Pancreas (tissue), 10 donors: ENCODE data around the gene SBK1. TPM values are rescaled to one million over a fixed set of nuclear protein-coding genes. Genes with fewer than 3 reads are reported as not detected.
"Not testable (repeated sequence)": the region's sequence is repeated elsewhere in the genome, so short reads cannot be mapped to it uniquely, and the experiment has no call there.

Source experiments
- ATAC-seq, 4 donors: fragments of 200-7000 bp; cut with Tn5 transposase; one replicate each; pipeline versions ENCODE4 v1.8.0 to v1.9.1; 2020; ENCODE audit warnings: mild to moderate bottlenecking in 4 of 4, moderate library complexity in 4 of 4
- DNase-seq, 6 donors: peaks; one replicate each; pipeline ENCODE4 v3.0.0-alpha.2; 2020
- FAIRE-seq: peaks from 2 replicates; lab custom pipeline; 2012; peaks lifted over from hg19 to GRCh38; lab: Jason Lieb, UNC
- H3K27ac ChIP-seq, 4 donors: fragments of 200-600 bp; sonication (generic); 1 replicate in 3 of 4; 2 replicates in 1 of 4; pipeline versions ENCODE4 v1.5.0 to v1.8.0; 2020
- H3K27me3 ChIP-seq, 4 donors: fragments of 200-600 bp; one replicate each; pipeline ENCODE4 v1.8.0; 2021
- H3K36me3 ChIP-seq, 3 donors: fragments of 200-600 bp; sonication (generic) in 1 of 3; one replicate each; pipeline versions ENCODE4 v1.5.0 to v1.8.0; 2020 to 2021
- H3K4me1 ChIP-seq, 3 donors: fragments of 200-600 bp; one replicate each; pipeline ENCODE4 v1.8.0; 2021
- H3K4me3 ChIP-seq, 4 donors: fragments of 200-600 bp; sonication (generic) in 2 of 4; one replicate each; pipeline versions ENCODE4 v1.5.0 to v1.8.0; 2020 to 2021
- H3K9me3 ChIP-seq, 4 donors: fragments of 200-600 bp; one replicate each; pipeline ENCODE4 v1.8.0; 2021
- WGBS, 2 donors: extraction: QIAGEN DNeasy Blood & Tissue Kit; methylation state at CpG; one replicate each; pipeline ENCODE4 v1.1.7; 2013; 5-methylcytosine and 5-hydroxymethylcytosine counted together
- intact Hi-C, 3 donors: fragments of 100-400 bp; cut with DNase I; formaldehyde crosslinking; loops; one replicate each; pipeline versions ENCODE4 v1.11.1 to v1.14.2; 2022
- polyA plus RNA-seq, 2 donors: library from polyadenylated mRNA; stranded (reverse); fragments of 200-250 nt; gene quantifications; one replicate each; pipeline ENCODE4 v1.2.3, GENCODE V29; 2013
- total RNA-seq, 6 donors: library from RNA; stranded (reverse); fragmentation: NEBNext Ultra II Directional in 4 of 6; extraction: Animal tissue kit (Norgen Biotek cat#: 25700) in 4 of 6; gene quantifications; one replicate each; pipeline versions ENCODE4 v1.2.1 to v1.2.4, GENCODE V29; 2021 to 2023
- donor health status: healthy with polysubstance abuse.
- donor health status: DM: no; HTN: no; CAD: no; lungs with moderate emphysema.
- donor health status: DM: no; HTN: no; CAD: no.
- donor health status: control.
- donor health status: control.
- donor health status: Bipolar disorder and iron deficiency.
- donor health status: DM: yes; HTN: yes; CAD: no.
- donor health status: DM: no; HTN: no; CAD: no.
- donor health status: DM: no; HTN: no; CAD: no.
- donor health status: DM: yes; HTN: yes; CAD: no.

The SBK1 gene
- total and polyA plus RNA-seq, 8 donors, result 0.96 to 4.0 (median 1.5) TPM

- intact Hi-C loops, ATAC-seq, H3K4me1 ChIP-seq, H3K36me3 ChIP-seq, H3K4me3 ChIP-seq, H3K27ac ChIP-seq, H3K27me3 ChIP-seq, FAIRE-seq, DNase-seq, H3K9me3 ChIP-seq: not testable (repeated sequence)
- WGBS, 2 donors, result 71 to 75% methylated on average over 4 to 5 of the region's 5 CpGs
Measured at GRCh38 chr16:28336940-28337710, 44.8 kb downstream of the SBK1 start.

- H3K27ac ChIP-seq, H3K4me1 ChIP-seq, DNase-seq, H3K36me3 ChIP-seq, H3K9me3 ChIP-seq, ATAC-seq, FAIRE-seq, intact Hi-C loops, H3K4me3 ChIP-seq, H3K27me3 ChIP-seq: not testable (repeated sequence)
- 72 to 87% methylated on average over 5 of the region's 6 CpGs for WGBS, 2 donors
Measured at GRCh38 chr16:28338230-28338629, 45.9 kb downstream of the SBK1 start.

GRCh38 chr16:28362600-28362999, 70.3 kb downstream of the SBK1 start:
- H3K36me3 ChIP-seq, ATAC-seq: not testable (repeated sequence)

GRCh38 chr16:28363408-28363807, 71.1 kb downstream of the SBK1 start, which contains the start of gene NPIPB6:
Gene NPIPB6, minus strand, starts transcription at chr16:28363508. Its CDS starts 686 bp downstream, at chr16:28362822.
- H3K27ac ChIP-seq, H3K36me3 ChIP-seq, H3K4me3 ChIP-seq, intact Hi-C loops, H3K9me3 ChIP-seq, ATAC-seq, FAIRE-seq, H3K27me3 ChIP-seq, H3K4me1 ChIP-seq, DNase-seq: not testable (repeated sequence)
- no CpG with 5 or more reads among the region's 5 CpGs for WGBS, 2 donors

More at GRCh38 chr16:28362600-28362999, 70.3 kb downstream of the SBK1 start:
- WGBS, 2 donors, result 82 to 100% methylated on average over 2 of the region's 5 CpGs
- H3K27ac ChIP-seq, intact Hi-C loops, H3K4me3 ChIP-seq, H3K27me3 ChIP-seq, FAIRE-seq, H3K4me1 ChIP-seq, DNase-seq, H3K9me3 ChIP-seq: not testable (repeated sequence)

- H3K9me3 ChIP-seq, H3K27ac ChIP-seq, FAIRE-seq, H3K36me3 ChIP-seq, H3K27me3 ChIP-seq, intact Hi-C loops, H3K4me1 ChIP-seq, H3K4me3 ChIP-seq: not testable (repeated sequence)
- DNase-seq (peak in 3 of 6 donors; percentile 11 to 58 (median 44)), ATAC-seq (peak; percentile 96 to 100 (median 99))
- 1% methylated on average over 14 to 16 of the region's 75 CpGs for WGBS, 2 donors
Measured at GRCh38 chr16:28364268-28365173, 72.2 kb downstream of the SBK1 start.

- H3K9me3 ChIP-seq, H3K36me3 ChIP-seq, H3K27me3 ChIP-seq, ATAC-seq, intact Hi-C loops, H3K4me3 ChIP-seq, H3K4me1 ChIP-seq, FAIRE-seq, H3K27ac ChIP-seq: not testable (repeated sequence)
- DNase-seq, result peak in 4 of 6 donors; percentile 8 to 56 (median 34)
- 10 to 29% methylated on average over 14 to 26 of the region's 32 CpGs for WGBS, 2 donors
Measured at GRCh38 chr16:28367926-28368325, 75.6 kb downstream of the SBK1 start.

Other genes starting within 250 kb of the SBK1 start
- gene GSG1L, start 228.8 kb upstream of the SBK1 start, total RNA-seq, result under 1 TPM in 1 of 6 donors, not detected in 5; 0.12 TPM
- gene GSG1L, start 228.8 kb upstream of the SBK1 start, polyA plus RNA-seq, result under 1 TPM in 1 of 2 donors, not detected in 1; 0.02 TPM
- 10 to 100 TPM; 32.6 to 46.5 (median 36.4) TPM for gene XPO6, start 80.6 kb upstream of the SBK1 start, total RNA-seq
- 10 to 100 TPM; 66.6 to 73.6 TPM for gene XPO6, start 80.6 kb upstream of the SBK1 start, polyA plus RNA-seq
- 1 to 10 TPM in 2 of 6 donors, under 1 TPM in 3, not detected in 1; 0.25 to 2.0 (median 0.58) TPM for gene NPIPB6, start 71.0 kb downstream of the SBK1 start, total RNA-seq
- gene NPIPB6, start 71.0 kb downstream of the SBK1 start, polyA plus RNA-seq, result under 1 TPM; 0.61 to 0.77 TPM
- gene EIF3CL, start 111.3 kb downstream of the SBK1 start, total RNA-seq, result 10 to 100 TPM; 32.6 to 76.5 (median 50.5) TPM
- gene EIF3CL, start 111.3 kb downstream of the SBK1 start, polyA plus RNA-seq, result 10 to 100 TPM; 38.7 to 49.0 TPM
- gene NPIPB7, start 179.8 kb downstream of the SBK1 start, total RNA-seq, result not detected
- gene NPIPB7, start 179.8 kb downstream of the SBK1 start, polyA plus RNA-seq, result not detected
- gene CLN3, start 199.5 kb downstream of the SBK1 start, total RNA-seq, result 10 to 100 TPM in 3 of 6 donors, 1 to 10 TPM in 3; 6.9 to 17.2 (median 10.2) TPM
- 10 to 100 TPM; 13.8 to 25.9 TPM for gene CLN3, start 199.5 kb downstream of the SBK1 start, polyA plus RNA-seq
- 1 to 10 TPM in 2 of 6 donors, under 1 TPM in 4; 0.16 to 3.0 (median 0.45) TPM for gene APOBR, start 202.1 kb downstream of the SBK1 start, total RNA-seq
- 1 to 10 TPM in 1 of 2 donors, under 1 TPM in 1; 0.70 to 1.5 TPM for gene APOBR, start 202.1 kb downstream of the SBK1 start, polyA plus RNA-seq
- gene IL27, start 214.3 kb downstream of the SBK1 start, total RNA-seq, result under 1 TPM in 2 of 6 donors, not detected in 4; 0.18 to 0.20 TPM
- gene IL27, start 214.3 kb downstream of the SBK1 start, polyA plus RNA-seq, result under 1 TPM in 1 of 2 donors, not detected in 1; 0.68 TPM
- 100 to 1,000 TPM in 3 of 6 donors, 10 to 100 TPM in 3; 28.9 to 303 (median 103) TPM for gene NUPR1, start 246.4 kb downstream of the SBK1 start, total RNA-seq
- 100 to 1,000 TPM; 117 to 151 TPM for gene NUPR1, start 246.4 kb downstream of the SBK1 start, polyA plus RNA-seq